ENCODE data around the gene ANO2. TPM values are rescaled to one million over a fixed set of nuclear protein-coding genes. Genes with fewer than 3 reads are reported as not detected.

ANO2 gene
- total RNA-seq, 1 experiment from 2014 or later = not detected

DNA sequence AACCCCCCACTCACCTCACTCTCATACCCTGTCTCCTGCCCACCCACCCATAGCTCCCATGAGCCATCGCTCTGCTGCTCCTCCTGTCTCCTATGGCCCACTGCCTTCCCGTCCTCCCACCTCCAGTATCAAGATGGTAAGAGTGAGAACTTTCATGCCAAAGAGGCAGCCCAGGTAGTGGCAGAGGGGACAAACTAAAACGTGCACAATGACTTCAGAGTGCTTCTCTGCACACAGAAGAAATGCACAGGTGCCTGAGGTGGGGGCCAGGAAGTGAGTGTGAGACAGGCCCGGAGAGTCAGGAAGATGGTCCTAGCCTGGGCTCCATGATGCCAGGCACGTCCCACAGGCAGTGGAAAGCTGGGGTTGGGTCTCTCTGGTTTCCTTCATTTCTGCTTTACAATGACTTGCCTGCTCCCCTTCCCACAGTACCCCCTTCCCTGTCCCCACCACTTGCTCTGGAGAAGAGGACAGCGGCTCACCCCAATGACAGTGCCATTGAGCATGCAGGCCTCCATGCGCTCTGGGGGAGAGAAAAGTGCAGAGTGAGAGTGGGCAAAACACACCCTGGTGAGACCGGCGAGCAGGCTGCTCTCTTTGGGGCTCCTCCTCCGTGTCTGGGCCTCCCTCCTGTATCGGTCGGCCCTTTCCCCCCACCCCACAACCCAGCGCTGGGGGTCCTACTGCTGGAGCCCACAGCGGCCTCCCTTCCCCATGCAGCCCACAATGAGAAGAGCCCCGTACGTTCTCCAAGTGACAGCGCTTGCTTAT, 22.8 kb upstream of the ANO2 start:
- H3K9me3 ChIP-seq = no peaks in the 10 kb centered on the region
- no peaks in the 10 kb centered on the region for H3K27me3 ChIP-seq
- no peaks in the 10 kb centered on the region for H3K36me3 ChIP-seq
- H3K4me3 ChIP-seq = no peak overlapping the region
- no peak for DNase-seq

DNA sequence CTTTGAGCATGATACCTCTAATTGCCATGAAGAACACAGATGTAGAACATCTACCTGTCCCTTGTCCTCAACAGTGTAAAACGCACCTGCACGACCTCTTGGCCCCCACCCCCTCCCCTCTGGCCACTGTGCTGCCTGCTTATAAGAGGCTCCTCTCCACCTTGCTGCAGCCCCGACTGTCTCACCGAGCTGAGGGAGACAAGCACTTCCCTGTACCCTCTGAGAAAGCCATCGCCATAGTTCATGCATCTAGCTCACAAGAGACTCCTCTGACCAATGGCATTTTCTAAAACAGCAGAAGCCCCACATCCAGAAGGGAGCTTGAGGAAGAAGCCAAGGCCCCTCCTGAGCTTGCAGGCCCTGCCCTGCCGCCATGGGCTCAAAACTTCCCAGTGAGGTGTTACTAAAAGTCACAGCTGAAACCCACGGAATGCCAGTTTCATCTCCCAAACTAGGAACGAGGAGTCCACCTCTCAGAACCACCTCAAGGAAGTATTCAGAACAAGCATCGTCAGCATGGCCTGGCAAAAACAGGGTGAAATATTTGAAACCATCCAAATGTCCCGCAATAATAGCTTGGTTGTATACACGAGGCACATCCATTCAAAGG, 21.5 kb upstream of the ANO2 start:
- H3K27me3 ChIP-seq = no peaks in the 10 kb centered on the region
- no peak overlapping the region for H3K4me3 ChIP-seq
- no peaks in the 10 kb centered on the region for H3K36me3 ChIP-seq
- H3K9me3 ChIP-seq = no peaks in the 10 kb centered on the region
- no peak for DNase-seq

DNA sequence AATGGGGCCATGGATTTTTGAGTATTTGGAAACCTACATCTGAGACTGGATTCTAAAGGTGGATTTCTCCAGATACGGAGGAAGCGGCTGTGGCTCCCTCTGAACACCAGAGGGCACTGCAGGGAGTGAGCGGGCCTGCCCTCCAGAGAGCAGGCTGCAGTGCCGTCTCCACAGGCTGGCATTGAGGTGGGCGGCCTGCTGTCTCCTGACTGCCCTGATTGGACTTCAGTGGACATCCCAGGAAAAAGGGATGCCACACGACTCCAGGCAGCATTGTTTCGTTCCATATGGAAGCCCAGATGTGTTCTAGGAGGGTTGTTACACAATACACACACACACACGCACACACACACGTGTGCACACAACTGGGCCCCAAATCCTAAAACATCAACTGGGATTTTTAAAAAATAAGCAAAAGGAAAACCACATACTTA, 20.9 kb upstream of the ANO2 start:
- H3K36me3 ChIP-seq = no peaks in the 10 kb centered on the region
- DNase-seq = peak; percentile 61

DNA sequence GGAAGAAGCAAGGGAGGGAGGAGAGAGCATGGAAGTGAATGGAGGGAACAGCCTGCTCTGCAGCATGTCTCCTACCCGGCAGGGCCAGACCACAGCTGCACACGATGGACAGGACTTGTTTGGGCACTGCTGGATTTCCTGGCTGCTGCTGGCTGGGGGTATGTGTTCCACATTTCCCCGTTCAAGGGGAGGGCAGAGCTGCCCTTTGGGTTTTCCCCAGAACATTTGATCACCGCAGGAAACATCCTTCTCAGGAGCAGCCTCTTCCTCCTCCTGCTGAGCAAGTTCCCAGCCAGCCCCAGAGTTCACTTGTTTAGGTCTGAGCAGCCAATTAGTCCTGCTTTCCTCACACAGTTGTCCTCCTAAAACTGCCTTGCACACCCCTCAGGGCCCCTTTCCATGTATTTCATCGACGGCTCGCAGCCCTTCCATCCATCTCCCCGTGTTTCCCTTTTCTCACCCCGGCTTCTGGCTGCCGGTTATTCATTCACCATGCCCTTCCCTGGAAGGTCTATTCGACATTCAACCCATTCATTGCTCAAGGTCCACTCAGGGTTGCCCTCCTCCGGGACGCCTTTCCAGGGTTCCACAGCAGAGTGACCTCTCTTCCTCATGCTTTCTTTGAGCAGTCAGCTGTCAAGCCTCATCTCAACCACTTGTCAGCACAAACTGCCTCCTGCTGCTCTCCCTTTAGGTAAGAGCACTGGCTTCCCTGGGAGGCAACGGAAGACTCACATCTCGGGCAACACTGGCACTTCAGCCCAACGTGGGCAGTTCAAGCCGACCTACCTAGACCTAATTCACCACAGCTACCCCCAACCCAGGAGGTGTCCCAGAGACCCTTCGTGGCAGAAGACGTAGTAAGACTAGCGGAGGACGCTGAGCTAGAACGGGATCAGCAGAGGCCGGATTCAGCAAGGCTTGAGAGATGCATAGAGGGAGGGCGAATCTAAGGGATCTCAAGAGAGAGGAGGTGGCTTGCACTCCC, 20.1 kb upstream of the ANO2 start:
- no peak for DNase-seq
- Histone ChIP-seq H3K36me3 (no peaks in the 10 kb centered on the region), H3K27me3 (peaks cover 2% of the 10 kb centered on the region; the same call in 1 of the 2 replicates), H3K9me3 (no peaks in the 10 kb centered on the region), H3K4me3 (no peak overlapping the region)

More for the DNA sequence above, 20.9 kb upstream of the ANO2 start:
- Histone ChIP-seq H3K27me3 (no peaks in the 10 kb centered on the region), H3K4me3 (no peak overlapping the region), H3K9me3 (no peaks in the 10 kb centered on the region)

DNA sequence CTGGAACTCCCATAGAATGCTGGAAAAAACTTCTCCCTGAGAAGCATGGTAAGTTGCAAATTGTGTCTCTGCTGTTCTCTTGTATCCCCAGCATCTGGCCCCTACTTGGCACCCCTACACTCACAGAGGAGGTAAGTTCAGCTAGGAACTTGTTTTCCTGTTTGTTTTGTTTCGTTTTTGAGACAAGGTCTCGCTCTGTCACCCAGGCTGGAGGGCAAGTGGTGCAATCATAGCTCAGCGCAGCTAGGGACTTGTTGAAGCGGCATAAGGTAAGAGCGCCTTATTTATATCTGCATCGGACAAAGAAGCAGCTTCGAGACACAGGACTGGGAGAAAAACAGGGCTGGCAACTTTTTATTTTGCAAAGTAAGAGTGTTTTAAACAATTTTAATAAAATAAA, 18.5 kb upstream of the ANO2 start:
- Histone ChIP-seq H3K4me3 (no peak overlapping the region), H3K36me3 (no peaks in the 10 kb centered on the region), H3K27me3 (peaks cover 2% of the 10 kb centered on the region; the same call in 1 of the 2 replicates), H3K9me3 (no peaks in the 10 kb centered on the region)
- DNase-seq = no peak

GRCh38 chr12:5960783-5961182, 15.7 kb upstream of the ANO2 start:
- DNase-seq = no peak
- Histone ChIP-seq H3K36me3 (no peaks in the 10 kb centered on the region), H3K27me3 (peaks cover 2% of the 10 kb centered on the region; the same call in 1 of the 2 replicates), H3K9me3 (no peaks in the 10 kb centered on the region), H3K4me3 (no peak overlapping the region)

DNA sequence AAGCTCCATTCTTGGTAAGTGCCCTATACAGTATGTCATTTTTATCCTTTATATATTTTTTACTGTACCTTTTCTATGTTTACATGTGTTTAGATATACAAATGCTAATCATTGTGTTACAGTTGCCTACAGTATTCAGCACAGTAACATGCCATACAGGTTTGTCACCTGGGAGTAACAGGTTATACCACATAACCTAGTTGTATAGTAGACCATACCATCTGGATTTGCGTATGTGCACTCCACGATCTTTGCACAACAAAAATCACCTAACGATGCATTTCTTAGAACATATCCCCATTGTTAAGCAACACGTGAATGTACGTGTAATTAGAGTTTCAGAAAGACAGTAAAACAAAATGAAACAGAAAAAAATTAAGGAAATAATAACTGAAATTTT, 11.9 kb upstream of the ANO2 start:
- Histone ChIP-seq H3K36me3 (no peaks in the 10 kb centered on the region), H3K9me3 (no peaks in the 10 kb centered on the region), H3K27me3 (peaks cover 11% of the 10 kb centered on the region; the same call in 1 of the 2 replicates), H3K4me3 (no peak overlapping the region)
- DNase-seq = no peak

- DNase-seq = no peak
- H3K9me3 ChIP-seq = no peaks in the 10 kb centered on the region
- H3K27me3 ChIP-seq = peaks cover 9% of the 10 kb centered on the region; the same call in 1 of the 2 replicates
- no peaks in the 10 kb centered on the region for H3K36me3 ChIP-seq
- no peak overlapping the region for H3K4me3 ChIP-seq
These were observed 9.6 kb upstream of the ANO2 start for GRCh38 chr12:5954661-5955060.

DNA sequence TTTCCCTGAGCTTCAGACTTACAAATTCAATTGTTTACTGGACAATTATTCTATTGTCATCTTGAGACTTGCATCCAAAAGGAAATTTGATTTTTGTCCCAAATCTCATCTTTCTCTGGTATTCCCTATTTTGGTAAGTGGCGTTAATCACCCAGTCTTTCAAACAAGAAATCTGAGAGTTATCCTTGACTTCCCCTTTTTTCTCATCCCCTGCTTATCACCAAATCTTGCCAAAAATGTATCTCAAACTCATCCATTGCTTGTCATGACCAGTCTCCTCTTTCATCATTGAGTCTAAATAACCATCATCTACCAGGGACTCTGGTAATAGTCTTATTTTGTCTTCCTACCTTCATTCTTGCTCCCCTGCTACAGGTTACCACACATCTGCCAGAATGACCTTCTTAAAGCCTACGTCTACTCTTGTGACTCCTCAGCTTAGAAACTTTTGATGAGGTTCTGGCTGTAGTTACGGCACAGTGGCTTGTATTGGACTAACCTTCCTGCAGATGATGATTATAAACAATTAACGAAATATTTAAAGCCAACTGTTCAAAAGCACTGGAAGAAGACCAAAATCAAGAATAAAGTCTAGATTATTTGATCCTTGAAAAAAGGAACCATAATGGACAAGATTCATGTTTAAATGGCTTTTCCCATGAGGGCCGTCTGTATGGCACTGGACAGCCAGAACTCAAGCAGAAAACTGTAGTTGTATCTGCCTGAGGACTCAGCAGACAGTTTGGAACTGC, 9.0 kb upstream of the ANO2 start:
- peaks cover 9% of the 10 kb centered on the region; the same call in 1 of the 2 replicates for H3K27me3 ChIP-seq
- H3K4me3 ChIP-seq = no peak overlapping the region
- no peaks in the 10 kb centered on the region for H3K9me3 ChIP-seq
- no peak for DNase-seq
- H3K36me3 ChIP-seq = no peaks in the 10 kb centered on the region

DNA sequence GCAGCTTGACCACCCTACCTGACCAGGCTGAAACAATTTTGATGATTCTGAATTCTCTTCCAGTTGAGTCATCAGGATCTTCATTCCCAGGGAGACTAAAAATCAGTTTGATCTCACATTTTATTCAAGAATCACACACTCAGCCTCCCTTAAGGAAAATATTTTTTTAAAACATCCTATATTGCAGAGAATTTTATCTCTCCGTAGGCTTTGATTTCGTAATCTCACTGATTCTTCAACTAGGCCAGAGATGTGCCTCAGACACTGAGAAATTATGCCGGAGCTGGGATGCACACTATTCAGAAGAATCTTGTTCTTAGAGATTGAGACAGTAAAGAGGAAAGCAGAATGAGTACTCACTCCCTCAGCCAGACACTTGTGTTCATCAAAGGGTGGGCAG, 7.0 kb upstream of the ANO2 start:
- H3K27me3 ChIP-seq = peaks cover 16% of the 10 kb centered on the region; the same call in 1 of the 2 replicates
- DNase-seq = no peak
- no peak overlapping the region for H3K4me3 ChIP-seq
- no peaks in the 10 kb centered on the region for H3K36me3 ChIP-seq
- H3K9me3 ChIP-seq = no peaks in the 10 kb centered on the region

- Histone ChIP-seq H3K9me3 (no peaks in the 10 kb centered on the region), H3K4me3 (no peak overlapping the region), H3K27me3 (peaks cover 36% of the 10 kb centered on the region), H3K36me3 (no peaks in the 10 kb centered on the region)
- DNase-seq = no peak
These were observed 3.6 kb upstream of the ANO2 start for GRCh38 chr12:5948696-5949095.

DNA sequence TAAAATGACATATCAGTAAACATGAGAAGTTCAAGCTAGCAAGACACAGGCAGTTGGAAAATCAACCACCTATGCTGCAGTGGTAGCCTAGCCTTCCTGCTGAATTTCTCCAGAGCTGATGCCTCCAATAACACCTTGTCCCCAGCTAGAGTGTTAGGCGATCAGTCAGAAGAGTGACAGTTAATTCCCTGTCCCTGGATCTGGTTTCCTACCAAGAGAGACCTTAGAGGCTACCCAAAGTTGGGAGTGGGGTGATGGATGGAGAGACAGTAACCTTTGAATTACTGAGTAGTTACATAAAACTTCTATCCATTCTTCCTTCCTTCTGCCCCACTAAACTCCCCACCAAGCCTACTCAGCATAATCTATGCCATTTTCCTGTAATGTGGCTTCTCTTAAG, 1.9 kb upstream of the ANO2 start:
- no peak overlapping the region for H3K4me3 ChIP-seq
- no peaks in the 10 kb centered on the region for H3K9me3 ChIP-seq
- H3K36me3 ChIP-seq = no peaks in the 10 kb centered on the region
- H3K27me3 ChIP-seq = peaks cover 40% of the 10 kb centered on the region
- no peak for DNase-seq

DNA sequence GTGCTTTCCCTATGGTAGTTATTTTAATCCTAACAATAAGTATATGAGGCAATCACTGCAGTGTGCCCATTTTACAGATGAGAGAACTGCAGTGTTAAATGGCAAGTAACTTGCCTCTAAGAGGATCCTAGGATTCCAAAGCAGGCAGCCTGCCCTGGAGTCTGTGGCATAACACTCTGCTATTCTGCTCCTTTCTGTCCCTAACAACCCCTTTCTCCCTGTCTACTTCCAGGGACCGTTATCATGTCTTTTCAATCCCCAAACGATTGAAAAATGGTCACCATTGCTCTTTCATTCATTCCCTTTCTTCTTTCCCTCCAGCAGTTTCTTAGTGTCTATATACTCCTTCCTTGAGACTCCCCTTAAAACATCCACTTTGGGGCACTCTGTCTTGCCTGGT, 1.3 kb upstream of the ANO2 start:
- Histone ChIP-seq H3K9me3 (no peaks in the 10 kb centered on the region), H3K36me3 (no peaks in the 10 kb centered on the region), H3K4me3 (no peak overlapping the region), H3K27me3 (peaks cover 43% of the 10 kb centered on the region)
- no peak for DNase-seq

DNA sequence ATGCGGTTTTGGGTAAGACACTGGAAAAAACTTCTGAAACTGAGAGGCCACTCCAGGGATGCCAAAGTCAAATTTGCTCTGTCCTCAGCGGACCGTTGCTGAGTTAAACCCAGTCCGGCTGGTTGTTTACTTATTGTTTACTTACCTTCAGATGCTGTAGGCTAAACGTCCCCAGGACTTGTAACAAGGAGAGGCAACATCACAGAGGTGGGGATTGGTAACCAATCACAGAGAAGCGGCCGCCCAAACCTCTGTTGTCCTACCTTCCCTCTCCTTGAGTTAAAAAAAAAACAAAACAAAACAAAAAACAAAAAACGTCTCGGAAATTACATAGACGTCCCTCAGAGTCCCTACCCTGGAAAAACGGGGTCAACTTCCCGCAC, 380 bp downstream of the ANO2 start:
- Histone ChIP-seq H3K4me3 (peak overlapping the region; percentile 34), H3K36me3 (no peaks in the 10 kb centered on the region), H3K27me3 (peaks cover 43% of the 10 kb centered on the region), H3K9me3 (no peaks in the 10 kb centered on the region)
- no peak for DNase-seq

DNA sequence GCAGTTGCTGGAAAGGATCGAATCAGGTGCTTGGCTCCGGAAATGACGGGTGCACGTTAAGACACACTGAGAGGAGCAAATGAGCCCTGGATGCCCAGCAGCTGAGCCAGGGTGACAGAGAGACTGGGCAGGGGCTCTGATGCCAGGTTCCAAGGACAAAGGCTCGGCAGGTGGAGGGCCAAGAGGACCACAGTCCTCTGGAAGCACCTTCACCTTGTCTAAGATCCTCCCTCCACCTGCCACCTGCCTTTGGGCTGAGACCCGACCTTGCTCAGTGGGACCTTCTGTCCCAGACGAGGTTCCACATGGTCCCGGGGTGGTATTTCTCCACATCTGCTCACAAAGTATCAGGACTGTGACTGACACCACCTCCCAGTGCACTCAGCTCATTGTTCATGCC, 1.0 kb downstream of the ANO2 start:
- DNase-seq = no peak
- Histone ChIP-seq H3K4me3 (no peak overlapping the region), H3K27me3 (peaks cover 43% of the 10 kb centered on the region), H3K9me3 (no peaks in the 10 kb centered on the region), H3K36me3 (no peaks in the 10 kb centered on the region)

- H3K27me3 ChIP-seq = peaks cover 36% of the 10 kb centered on the region
- no peak overlapping the region for H3K4me3 ChIP-seq
- no peak for DNase-seq
These were observed 3.2 kb downstream of the ANO2 start for GRCh38 chr12:5941907-5942306.

More at GRCh38 chr12:5941907-5942306, 3.2 kb downstream of the ANO2 start:
- no peaks in the 10 kb centered on the region for H3K9me3 ChIP-seq
- H3K36me3 ChIP-seq = no peaks in the 10 kb centered on the region
